Keratinocyte (primary cell): ENCODE data around the gene NYAP2.

Experiments used
- CTCF ChIP-seq, 3 experiments: IDR thresholded peaks in 1 of 3; conservative IDR thresholded peaks in 1 of 3; optimal IDR thresholded peaks in 1 of 3; 2 replicates in 2 of 3; 3 replicates in 1 of 3; pipeline versions ENCODE3 to v1.5.1; 2011; ENCODE audit warnings: low read length in 3 of 3, mild to moderate bottlenecking in 3 of 3, moderate library complexity in 2 of 3, control low read depth in 1 of 3, inconsistent platforms in 1 of 3; ENCODE audit not compliant: insufficient read depth in 2 of 3; ENCODE audit errors: extremely low read depth in 1 of 3
- EZH2 ChIP-seq: IDR thresholded peaks from one replicate; pipeline ENCODE4 v1.6.1; 2012; ENCODE audit warnings: inconsistent platforms, mild to moderate bottlenecking, low read length, moderate library complexity

- TF ChIP-seq EZH2 (no peak), CTCF (optimal IDR thresholded peaks at IDR 0.05 in 1 of 3, IDR thresholded peaks at IDR 0.05 in 1 of 3, conservative IDR thresholded peaks at IDR 0.05 in 1 of 3; ENCODE audit: extremely low read depth in 1 of 3, insufficient read depth in 2 of 3, low read length in 3 of 3) (no peak)
Observed at GRCh38 chr2:225581906-225582305, 182.4 kb downstream of the NYAP2 start.
